GM19239 (cell line): ENCODE results near the gene NFX1.
"Not testable (repeated sequence)": the region's sequence is repeated elsewhere in the genome, so short reads cannot be mapped to it uniquely, and the experiment has no call there.

Experiments used
- DNase-seq: peaks from one replicate; pipeline ENCODE4 v3.0.0; 2011; ENCODE audit warnings: low spot score; ENCODE audit not compliant: insufficient read length
- FAIRE-seq: peaks from 2 replicates; lab custom pipeline; 2011; peaks lifted over from hg19 to GRCh38; lab: Jason Lieb, UNC

NFX1 gene

DNA sequence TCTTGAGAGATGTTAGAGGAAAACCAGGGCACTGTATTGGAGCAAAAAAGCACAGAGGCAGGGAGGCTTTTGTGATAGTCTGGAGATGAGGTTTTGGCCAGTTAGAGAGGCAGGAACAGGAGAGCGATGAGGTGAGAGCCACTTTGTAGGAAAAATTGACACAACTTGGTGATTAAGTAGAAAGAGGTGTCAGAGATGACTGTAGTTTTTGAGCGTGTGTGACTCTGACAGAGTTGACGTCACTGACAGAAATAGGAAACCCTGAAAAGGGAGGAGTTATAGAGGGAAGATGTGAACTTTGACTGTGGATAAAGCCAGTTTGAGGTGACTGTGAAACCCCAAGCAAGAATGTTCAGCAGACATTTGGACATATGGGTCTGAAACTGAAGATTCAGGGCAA, 15.7 kb downstream of the NFX1 start:
- DNase-seq (no peak), FAIRE-seq (no peak)

DNA sequence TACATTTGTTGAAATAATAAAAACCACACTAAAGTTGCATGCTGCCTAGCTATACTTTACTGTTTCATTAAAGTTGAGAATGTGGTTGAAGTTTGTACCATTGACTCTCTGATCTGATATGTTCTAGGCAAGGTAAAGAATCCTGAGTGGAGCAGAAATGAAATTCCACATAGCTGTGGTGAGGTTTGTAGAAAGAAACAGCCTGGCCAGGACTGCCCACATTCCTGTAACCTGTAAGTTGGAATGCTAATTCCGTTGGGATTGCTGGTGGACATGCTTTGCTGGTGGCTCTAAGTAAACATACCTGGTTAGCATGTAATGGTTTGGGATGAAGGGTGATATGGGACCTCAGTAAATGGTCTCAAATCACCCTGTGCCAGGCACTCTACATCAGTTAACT, 16.8 kb downstream of the NFX1 start:
- FAIRE-seq = no peak
- no peak for DNase-seq

GRCh38 chr9:33309903-33310302, 19.6 kb downstream of the NFX1 start:
- FAIRE-seq (no peak), DNase-seq (no peak)

DNA sequence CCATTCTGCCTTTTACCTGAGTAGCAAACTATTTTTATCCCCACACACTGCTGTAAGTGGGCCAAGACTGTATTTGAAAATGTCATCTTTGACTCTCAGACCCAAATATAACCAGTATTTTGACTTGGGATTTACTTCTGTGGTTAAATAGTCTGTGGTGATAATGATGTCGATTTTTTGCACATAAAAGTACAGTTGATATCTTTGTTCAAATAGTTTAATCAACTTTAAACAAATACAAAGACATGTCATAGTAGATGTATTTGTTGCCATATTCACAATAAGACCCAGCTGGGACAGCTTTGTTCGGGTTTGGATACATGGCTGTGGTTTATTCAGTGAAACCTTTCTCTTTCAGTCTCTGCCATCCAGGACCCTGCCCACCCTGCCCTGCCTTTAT, 20.4 kb downstream of the NFX1 start:
- FAIRE-seq = no peak

DNA sequence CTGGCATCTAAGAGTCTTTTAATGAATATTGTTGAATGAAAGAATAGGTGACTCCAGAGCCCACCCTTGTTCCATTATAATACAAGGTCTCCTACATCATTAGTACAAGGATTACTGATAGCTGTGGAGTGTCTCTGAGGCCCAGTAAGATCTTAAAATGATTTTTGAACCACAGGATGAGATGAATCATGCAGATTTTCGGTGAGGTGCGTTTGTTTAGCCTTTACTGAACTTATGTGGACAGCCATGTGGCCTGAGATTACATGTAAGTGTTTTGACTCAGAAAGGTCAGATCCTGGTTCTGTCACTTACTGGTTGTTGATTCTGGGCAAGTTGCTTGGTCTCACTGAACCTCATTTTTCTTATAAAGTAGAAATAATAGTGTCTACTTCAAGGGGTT, 21.6 kb downstream of the NFX1 start:
- DNase-seq = no peak
- no peak for FAIRE-seq

More for the DNA sequence above, 20.4 kb downstream of the NFX1 start:
- no peak for DNase-seq

GRCh38 chr9:33315371-33315770, 25.1 kb downstream of the NFX1 start:
- DNase-seq (no peak), FAIRE-seq (no peak)

DNA sequence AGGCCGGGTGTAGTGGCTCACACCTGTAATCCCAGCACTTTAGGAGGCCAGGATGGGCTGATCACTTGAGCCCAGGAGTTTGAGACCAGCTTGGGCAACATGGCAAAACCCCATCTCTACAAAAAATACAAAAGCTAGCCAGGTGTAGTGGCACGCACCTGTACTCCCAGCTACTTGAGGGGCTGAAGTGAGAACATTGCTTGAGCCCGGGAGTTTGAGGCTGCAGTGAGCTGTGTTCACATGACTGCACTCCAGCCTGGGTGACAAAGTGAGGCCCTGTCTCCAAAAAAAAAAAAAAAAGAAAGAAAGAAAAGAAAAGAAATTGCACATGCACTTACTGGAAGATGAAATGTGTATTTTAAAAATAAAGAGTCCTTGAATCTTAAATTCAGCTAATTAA, 26.8 kb downstream of the NFX1 start:
- FAIRE-seq, DNase-seq: not testable (repeated sequence)

- DNase-seq (no peak), FAIRE-seq (no peak)
Measured at GRCh38 chr9:33318225-33318624, 27.9 kb downstream of the NFX1 start.

- FAIRE-seq = no peak
- DNase-seq = no peak
Measured at GRCh38 chr9:33318781-33319180, 28.5 kb downstream of the NFX1 start.

GRCh38 chr9:33320230-33320567, 29.9 kb downstream of the NFX1 start:
- no peak for DNase-seq

DNA sequence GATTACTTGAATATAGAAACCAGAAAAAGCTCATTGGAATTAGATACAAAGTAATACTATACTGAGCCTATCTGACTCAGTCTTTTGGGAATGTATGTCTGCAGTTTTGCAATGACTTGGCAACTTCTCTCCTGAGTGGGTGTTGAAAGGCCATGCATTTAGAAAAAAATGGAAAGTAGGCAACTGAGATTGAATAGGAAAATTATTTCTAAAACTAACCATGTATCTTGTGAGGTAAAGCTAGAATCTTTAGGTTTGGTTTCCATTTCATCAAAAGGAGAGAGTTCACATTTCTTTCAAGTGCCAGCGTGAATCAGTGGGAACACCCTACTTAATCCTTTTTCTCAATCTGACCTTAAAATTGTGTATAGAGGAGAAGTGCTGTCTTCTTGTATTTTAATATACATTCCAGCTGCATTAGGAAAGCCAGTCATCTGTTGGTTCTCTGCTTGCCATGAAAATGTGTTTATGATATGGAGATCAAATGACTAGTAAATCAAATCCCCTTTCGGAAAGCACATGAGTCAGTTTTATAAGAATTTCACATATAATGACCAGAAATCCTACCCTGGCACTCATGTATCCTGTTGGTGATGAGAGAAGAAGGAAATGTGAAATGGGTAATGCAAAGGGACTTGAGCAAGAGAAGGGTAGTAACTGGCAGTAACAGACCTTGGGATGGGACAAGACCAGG, 30.4 kb downstream of the NFX1 start:
- no peak for FAIRE-seq
- DNase-seq = no peak

More at GRCh38 chr9:33320230-33320567, 29.9 kb downstream of the NFX1 start:
- FAIRE-seq = no peak

DNA sequence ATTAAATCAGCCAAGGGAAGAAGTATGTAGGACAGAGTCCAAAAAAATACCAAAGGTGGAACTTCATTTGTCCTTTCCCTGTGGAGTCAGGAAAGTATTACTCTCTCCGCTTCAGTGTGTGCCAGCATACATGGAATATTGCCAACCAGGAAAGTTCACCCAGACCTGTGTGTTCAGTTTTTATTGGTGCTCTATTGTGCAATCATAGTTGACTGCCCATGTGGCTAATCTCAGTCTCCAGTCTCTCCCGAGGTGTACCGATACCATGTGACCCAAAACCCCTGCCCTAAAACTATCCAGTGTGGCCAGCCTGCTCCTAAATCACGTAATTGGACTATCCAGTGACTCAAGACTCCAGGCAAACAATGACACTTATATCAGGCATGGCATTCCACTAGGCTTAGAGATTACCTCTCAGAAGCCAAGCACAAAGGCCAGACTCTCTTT, 38.8 kb downstream of the NFX1 start:
- DNase-seq = no peak
- no peak for FAIRE-seq

DNA sequence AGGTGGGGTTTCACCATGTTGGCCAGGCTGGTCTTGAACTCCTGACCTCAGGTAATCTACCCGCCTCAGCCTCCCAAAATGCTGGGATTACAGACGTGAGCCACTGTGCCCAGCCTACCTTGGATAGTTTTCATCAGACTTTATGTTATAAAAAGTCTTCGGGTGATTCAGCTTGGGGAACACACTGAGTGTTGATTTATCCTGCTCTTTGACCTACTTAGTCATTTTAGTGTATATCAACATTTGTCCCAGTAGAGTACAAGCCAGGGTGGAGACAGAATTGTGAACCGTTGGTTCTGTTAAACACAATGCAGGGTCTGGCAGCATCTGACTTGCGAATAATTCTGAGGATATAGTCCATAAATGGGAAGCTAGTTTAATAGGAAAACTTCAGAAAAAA, 39.7 kb downstream of the NFX1 start:
- FAIRE-seq (no peak), DNase-seq (no peak)

GRCh38 chr9:33331377-33331891, 41.1 kb downstream of the NFX1 start:
- DNase-seq (no peak), FAIRE-seq (no peak)

DNA sequence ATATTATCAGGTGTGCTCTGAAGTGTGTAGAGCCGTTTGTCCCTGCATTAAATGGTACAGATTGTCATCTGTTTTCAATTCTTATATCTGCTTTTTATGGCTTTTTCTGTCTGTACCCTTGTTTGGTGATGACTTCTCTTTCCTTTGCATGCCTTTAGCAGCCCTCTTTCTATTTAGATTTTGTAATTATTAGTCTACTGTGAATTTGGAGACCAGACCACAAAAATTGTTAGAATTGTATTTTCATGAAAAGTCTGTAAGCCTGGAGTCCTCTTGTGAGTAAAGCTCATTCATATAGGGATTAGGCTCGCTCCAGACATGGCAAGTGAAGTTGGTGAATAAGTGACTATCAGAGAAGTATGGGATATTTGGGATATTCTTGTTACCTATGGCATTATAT, 41.7 kb downstream of the NFX1 start:
- FAIRE-seq (no peak), DNase-seq (no peak)

GRCh38 chr9:33332956-33333355, 42.6 kb downstream of the NFX1 start:
- not testable (repeated sequence) for DNase-seq, FAIRE-seq

DNA sequence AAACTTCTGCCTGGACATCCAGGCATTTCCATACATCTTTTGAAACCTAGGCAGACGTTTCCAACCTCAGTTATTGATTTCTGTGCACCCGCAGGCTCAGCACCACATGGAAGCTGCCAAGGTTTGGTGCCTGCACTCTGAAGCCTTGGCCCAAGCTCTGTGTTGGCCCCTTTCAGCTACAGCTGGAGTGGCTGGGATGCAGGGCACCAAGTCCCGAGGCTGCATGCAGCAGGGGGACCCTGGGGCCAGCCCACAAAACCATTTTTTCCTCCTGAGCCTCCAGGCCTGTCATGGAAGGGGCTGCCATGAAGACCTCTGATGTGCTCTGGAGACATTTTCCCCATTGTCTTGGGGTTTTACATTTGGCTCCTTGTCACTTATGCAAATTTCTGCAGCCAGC, 49.9 kb downstream of the NFX1 start:
- no peak for DNase-seq
- no peak for FAIRE-seq

GRCh38 chr9:33341182-33341581, 50.9 kb downstream of the NFX1 start:
- DNase-seq (no peak), FAIRE-seq (no peak)

- no peak for FAIRE-seq
- no peak for DNase-seq
Measured at GRCh38 chr9:33344145-33344544, 53.8 kb downstream of the NFX1 start.

GRCh38 chr9:33346564-33346963, 56.2 kb downstream of the NFX1 start:
- FAIRE-seq (no peak), DNase-seq (no peak)

DNA sequence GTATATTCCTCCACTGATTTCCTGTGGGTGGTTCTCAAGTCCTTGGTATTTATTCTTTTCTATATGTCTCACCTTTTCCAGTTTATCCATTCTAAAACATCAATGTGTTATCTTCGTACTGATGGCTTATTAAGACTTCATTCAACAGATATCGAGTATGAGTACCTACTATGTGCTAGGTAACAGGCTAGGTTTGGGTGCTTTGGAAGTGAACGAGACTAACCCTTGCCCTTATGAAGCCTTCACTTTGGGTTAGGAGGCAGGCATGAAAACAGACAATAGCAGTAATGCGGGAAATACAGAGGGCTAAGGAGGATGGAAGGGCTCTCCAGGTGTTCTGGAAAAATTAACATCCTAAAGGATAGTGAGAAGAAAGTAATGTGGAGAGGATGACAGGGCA, 58.7 kb downstream of the NFX1 start:
- DNase-seq (no peak), FAIRE-seq (no peak)

- FAIRE-seq (no peak), DNase-seq (no peak)
Measured at GRCh38 chr9:33349743-33350142, 59.4 kb downstream of the NFX1 start.
